Measurements from ENCODE around the gene CALML3.

CALML3 gene

GRCh38 chr10:5502061-5502521 lies 22.7 kb upstream of the CALML3 start:
- Histone ChIP-seq H3K27me3 (ENCODE audit: insufficient read depth, low read length) (no peaks in the 10 kb centered on the region), H3K4me3 (ENCODE audit: low read length) (no peak overlapping the region), H3K27ac (ENCODE audit: low read depth, low read length) (no peak overlapping the region), H3K36me3 (ENCODE audit: insufficient read depth, low read length) (no peaks in the 10 kb centered on the region), H3K9me3 (ENCODE audit: insufficient read depth, low read depth, low read length) (no peaks in the 10 kb centered on the region), H3K4me1 (ENCODE audit: insufficient read depth, low read length) (no peaks in the 10 kb centered on the region), H3K9ac (ENCODE audit: low read depth, low read length) (no peak overlapping the region)
- 87% methylated on average over 12 of the region's 12 CpGs for WGBS

DNA sequence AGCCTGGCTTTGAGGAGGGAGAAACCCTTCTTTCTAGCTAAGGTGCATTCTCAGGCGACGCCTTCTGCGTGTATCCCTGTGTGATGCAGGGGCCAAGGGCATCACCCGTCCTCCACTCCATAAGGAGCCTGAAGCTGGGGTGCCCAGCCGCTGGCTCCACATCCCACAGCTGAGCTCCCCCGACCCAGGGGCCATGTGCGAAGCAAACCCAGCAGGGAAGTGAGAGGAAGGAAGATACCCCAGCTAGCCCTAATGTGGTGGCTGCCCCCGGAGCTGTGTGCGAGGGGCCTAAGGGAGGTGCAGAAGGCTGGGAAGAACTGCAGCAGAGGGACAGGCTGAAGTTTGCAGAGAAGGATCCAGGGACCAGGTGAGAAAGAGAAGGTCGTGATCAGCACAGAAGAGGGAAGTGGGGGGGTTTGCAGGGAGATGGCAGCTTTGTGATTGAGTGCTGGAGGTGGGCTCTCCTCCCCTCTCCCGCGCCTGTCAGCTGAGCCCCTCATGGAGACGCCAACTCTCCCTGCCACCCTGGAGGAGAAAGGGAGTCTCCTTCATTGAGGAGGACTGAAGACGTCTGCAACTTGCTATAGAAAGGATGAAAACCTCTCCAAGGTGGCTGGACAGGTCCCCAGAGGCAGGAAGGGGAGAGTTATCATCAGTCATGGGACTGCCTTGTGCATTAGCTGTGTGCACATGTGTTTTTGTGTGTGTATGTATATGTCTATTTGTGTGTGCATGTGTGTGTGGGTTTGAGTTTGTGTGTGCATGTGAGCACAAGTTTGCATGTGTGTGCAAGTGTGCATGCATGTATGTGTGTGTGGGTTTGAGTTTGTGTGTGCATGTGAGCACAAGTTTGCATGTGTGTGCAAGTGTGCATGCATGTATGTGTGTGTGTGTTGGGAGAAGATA lies 21.9 kb upstream of the CALML3 start:
- 91% methylated on average over 12 of the region's 14 CpGs for WGBS
- no peaks in the 10 kb centered on the region for H3K27me3 ChIP-seq (ENCODE audit: insufficient read depth, low read length)

DNA sequence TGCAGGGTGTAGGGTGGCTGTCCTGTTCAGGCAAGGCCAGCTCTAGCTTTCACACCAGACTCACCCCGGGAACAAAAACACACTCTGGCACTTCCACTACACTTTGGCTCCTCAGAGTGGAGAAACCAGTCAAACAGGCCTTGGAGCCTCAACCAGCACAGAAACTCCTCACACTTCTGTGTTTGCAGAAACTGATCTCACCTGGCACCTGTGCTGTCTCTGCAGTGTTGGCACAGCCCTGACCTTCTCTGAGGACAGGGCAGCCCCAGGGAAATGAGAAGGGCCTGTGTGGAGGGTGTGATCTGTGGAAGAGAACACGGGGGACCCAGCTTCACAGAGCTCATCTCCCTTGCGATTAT lies 21.3 kb upstream of the CALML3 start:
- Histone ChIP-seq H3K27me3 (ENCODE audit: insufficient read depth, low read length) (no peaks in the 10 kb centered on the region), H3K4me3 (ENCODE audit: low read length) (no peak overlapping the region), H3K4me1 (ENCODE audit: insufficient read depth, low read length) (no peaks in the 10 kb centered on the region), H3K9me3 (ENCODE audit: insufficient read depth, low read depth, low read length) (no peaks in the 10 kb centered on the region), H3K9ac (ENCODE audit: low read depth, low read length) (no peak overlapping the region), H3K27ac (ENCODE audit: low read depth, low read length) (no peak overlapping the region), H3K36me3 (ENCODE audit: insufficient read depth, low read length) (no peaks in the 10 kb centered on the region)
- 96% methylated on average over 3 of the region's 3 CpGs for WGBS

More for the DNA sequence above, 21.9 kb upstream of the CALML3 start:
- H3K36me3 ChIP-seq (ENCODE audit: insufficient read depth, low read length): no peaks in the 10 kb centered on the region
- H3K9ac ChIP-seq (ENCODE audit: low read depth, low read length): no peak overlapping the region
- H3K27ac ChIP-seq (ENCODE audit: low read depth, low read length): no peak overlapping the region
- H3K9me3 ChIP-seq (ENCODE audit: insufficient read depth, low read depth, low read length): no peaks in the 10 kb centered on the region
- no peak overlapping the region for H3K4me3 ChIP-seq (ENCODE audit: low read length)
- H3K4me1 ChIP-seq (ENCODE audit: insufficient read depth, low read length): no peaks in the 10 kb centered on the region

DNA sequence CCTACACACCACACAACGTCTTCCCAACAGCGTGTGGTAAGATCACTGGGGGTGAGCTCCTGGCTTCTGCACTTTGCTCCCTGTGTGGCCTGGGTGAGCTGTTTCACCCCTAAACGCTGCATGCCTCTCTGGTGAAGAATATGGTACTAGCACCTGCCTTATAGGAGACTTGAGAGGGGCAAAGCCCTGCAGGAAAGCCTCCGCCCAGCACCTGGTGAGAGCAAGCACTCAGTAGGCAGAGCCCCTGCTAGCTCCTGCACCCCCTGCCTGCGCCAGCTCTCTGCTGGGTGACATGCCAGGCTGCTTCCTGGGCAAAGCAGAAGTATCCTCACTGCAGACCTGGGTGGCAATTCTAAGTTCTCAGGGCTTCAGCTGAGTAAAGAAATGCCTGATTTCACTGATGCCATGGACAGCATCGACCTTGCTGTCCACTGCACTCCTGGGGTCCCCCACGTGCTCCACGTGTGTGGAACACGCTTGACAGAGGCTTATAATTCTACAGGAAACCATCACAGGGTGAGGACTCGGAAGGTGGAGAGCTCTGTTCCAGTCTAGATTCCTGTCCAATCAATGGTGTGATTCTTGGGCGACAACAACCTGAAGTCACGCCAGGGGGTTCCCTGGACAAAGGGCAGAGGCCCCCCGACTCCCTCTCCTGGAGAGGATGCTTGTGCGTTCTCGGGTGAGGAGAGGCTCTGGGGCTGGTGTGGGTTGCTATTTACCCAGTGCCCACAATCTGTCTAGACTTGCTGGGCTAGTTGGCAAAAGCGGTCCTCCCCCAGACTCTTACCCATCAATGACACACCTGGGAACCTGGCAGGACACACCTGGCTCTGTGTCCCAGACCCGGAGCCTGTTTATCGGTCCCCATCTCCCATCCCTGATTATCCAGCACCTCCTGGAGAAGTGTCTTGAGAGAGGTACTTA lies 20.4 kb upstream of the CALML3 start:
- Histone ChIP-seq H3K4me1 (ENCODE audit: insufficient read depth, low read length) (no peaks in the 10 kb centered on the region), H3K27me3 (ENCODE audit: insufficient read depth, low read length) (no peaks in the 10 kb centered on the region), H3K4me3 (ENCODE audit: low read length) (no peak overlapping the region), H3K9me3 (ENCODE audit: insufficient read depth, low read depth, low read length) (no peaks in the 10 kb centered on the region), H3K9ac (ENCODE audit: low read depth, low read length) (no peak overlapping the region), H3K27ac (ENCODE audit: low read depth, low read length) (no peak overlapping the region), H3K36me3 (ENCODE audit: insufficient read depth, low read length) (no peaks in the 10 kb centered on the region)
- 93% methylated on average over 18 of the region's 18 CpGs for WGBS

GRCh38 chr10:5506246-5506645 lies 18.5 kb upstream of the CALML3 start:
- no peak overlapping the region for H3K27ac ChIP-seq (ENCODE audit: low read depth, low read length)
- no peaks in the 10 kb centered on the region for H3K27me3 ChIP-seq (ENCODE audit: insufficient read depth, low read length)
- WGBS: 93% methylated on average over 2 of the region's 2 CpGs

DNA sequence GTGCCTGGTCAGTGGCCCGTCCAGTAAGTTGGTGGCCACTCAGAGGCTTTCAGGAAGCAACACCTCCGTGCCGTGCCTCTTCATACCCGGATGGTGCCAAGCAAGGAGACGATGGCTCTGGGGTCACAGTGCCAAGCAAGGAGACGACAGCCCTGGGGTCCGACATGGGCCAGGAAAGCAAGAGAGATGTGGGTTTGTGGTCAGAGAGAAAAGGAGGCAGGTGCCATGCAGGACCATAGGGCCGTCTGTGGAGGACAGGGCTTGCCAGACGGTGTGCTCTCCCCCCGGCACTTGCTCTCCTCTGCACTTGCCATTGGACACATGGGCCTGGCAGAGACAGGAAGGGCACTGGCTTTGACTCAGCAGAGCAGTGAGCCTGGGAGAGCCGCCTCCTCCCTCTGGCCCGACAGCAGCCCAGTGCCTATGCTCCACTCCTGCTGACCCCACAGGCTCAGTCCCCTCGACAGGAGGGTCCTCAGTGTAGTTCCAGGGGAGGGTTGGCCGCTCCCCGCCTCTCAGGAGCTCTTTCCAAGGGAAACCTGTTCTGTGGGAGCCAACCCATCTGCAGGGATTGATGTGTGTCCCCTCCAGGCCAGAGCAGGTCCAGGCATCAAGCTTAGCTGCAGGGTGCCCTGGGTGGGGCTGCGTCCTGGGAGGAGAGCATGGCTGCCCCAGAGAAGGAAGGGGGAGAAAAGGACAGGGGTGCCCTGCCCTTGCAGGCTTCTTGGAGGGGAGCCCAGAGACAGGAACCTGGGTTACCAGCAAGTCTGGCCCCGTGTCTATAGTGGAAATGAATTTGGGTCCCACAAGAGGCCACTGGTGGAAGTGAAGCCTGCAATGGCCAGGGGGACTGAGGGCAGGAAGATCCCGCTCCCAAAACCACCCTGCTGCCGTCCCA lies 17.8 kb upstream of the CALML3 start:
- 93% methylated on average over 19 of the region's 19 CpGs for WGBS

More at GRCh38 chr10:5506246-5506645, 18.5 kb upstream of the CALML3 start:
- no peaks in the 10 kb centered on the region for H3K4me1 ChIP-seq (ENCODE audit: insufficient read depth, low read length)
- no peak overlapping the region for H3K9ac ChIP-seq (ENCODE audit: low read depth, low read length)
- H3K9me3 ChIP-seq (ENCODE audit: insufficient read depth, low read depth, low read length): no peaks in the 10 kb centered on the region
- no peak overlapping the region for H3K4me3 ChIP-seq (ENCODE audit: low read length)
- no peaks in the 10 kb centered on the region for H3K36me3 ChIP-seq (ENCODE audit: insufficient read depth, low read length)

DNA sequence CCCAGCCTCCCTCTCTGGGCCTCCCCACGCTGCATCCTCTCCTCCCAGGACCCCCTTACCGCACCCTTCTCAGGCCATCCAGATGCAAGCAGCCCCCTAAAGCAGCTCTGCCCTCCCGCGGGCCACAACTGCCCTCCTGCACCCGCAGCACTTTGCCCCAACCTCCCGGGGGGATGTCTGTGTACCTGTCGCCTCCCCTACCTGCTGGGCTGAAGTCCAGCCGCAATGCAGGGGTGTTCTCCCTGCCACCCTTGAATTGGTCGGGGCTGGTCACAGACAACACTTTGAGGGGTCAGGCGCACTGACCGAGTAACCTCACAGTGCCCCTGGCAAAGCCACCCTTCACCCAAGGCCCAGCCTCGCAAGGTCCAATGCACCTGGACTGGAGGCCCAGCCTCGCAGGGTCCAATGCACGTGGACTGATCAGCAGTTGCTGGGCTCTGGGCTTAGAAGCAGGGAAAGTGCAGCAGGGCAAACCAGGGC lies 17.1 kb upstream of the CALML3 start:
- H3K4me3 ChIP-seq (ENCODE audit: low read length): no peak overlapping the region
- no peaks in the 10 kb centered on the region; the same call in 1 of the 2 replicates for H3K27me3 ChIP-seq (ENCODE audit: insufficient read depth, low read length)
- H3K4me1 ChIP-seq (ENCODE audit: insufficient read depth, low read length): no peaks in the 10 kb centered on the region
- H3K27ac ChIP-seq (ENCODE audit: low read depth, low read length): no peak overlapping the region
- H3K9me3 ChIP-seq (ENCODE audit: insufficient read depth, low read depth, low read length): no peaks in the 10 kb centered on the region
- WGBS: 94% methylated on average over 14 of the region's 14 CpGs
- no peak overlapping the region for H3K9ac ChIP-seq (ENCODE audit: low read depth, low read length)
- no peaks in the 10 kb centered on the region for H3K36me3 ChIP-seq (ENCODE audit: insufficient read depth, low read length)

More for the DNA sequence above, 17.8 kb upstream of the CALML3 start:
- H3K36me3 ChIP-seq (ENCODE audit: insufficient read depth, low read length): no peaks in the 10 kb centered on the region
- H3K27ac ChIP-seq (ENCODE audit: low read depth, low read length): no peak overlapping the region
- no peaks in the 10 kb centered on the region for H3K4me1 ChIP-seq (ENCODE audit: insufficient read depth, low read length)
- H3K27me3 ChIP-seq (ENCODE audit: insufficient read depth, low read length): no peaks in the 10 kb centered on the region; the same call in 1 of the 2 replicates
- no peaks in the 10 kb centered on the region for H3K9me3 ChIP-seq (ENCODE audit: insufficient read depth, low read depth, low read length)
- H3K9ac ChIP-seq (ENCODE audit: low read depth, low read length): no peak overlapping the region
- H3K4me3 ChIP-seq (ENCODE audit: low read length): no peak overlapping the region

DNA sequence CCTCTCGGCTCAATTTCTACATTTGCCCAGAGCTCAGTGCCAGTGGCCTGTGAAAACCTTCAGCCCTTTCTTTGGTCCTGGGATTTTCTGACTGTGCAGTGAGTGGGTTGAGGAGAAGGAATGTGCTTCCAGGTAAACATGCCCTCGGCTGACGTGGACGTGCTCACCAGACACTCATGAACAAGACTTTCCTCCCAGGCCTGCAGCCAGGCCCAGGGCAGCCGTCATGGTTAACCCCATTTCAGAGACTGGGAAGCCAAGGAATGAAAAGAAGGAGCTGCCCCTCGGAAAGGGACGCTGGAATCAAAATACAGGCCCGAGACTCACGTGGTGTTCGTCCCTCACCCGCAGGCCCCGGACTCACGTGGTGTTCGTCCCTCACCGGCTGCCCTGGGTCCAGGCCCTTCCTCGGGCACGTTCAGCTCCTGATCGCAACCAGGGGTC lies 16.6 kb upstream of the CALML3 start:
- Histone ChIP-seq H3K9me3 (ENCODE audit: insufficient read depth, low read depth, low read length) (no peaks in the 10 kb centered on the region), H3K27me3 (ENCODE audit: insufficient read depth, low read length) (no peaks in the 10 kb centered on the region; the same call in 1 of the 2 replicates), H3K9ac (ENCODE audit: low read depth, low read length) (no peak overlapping the region), H3K27ac (ENCODE audit: low read depth, low read length) (no peak overlapping the region), H3K4me1 (ENCODE audit: insufficient read depth, low read length) (no peaks in the 10 kb centered on the region), H3K4me3 (ENCODE audit: low read length) (no peak overlapping the region), H3K36me3 (ENCODE audit: insufficient read depth, low read length) (no peaks in the 10 kb centered on the region)
- WGBS: 93% methylated on average over 18 of the region's 18 CpGs

DNA sequence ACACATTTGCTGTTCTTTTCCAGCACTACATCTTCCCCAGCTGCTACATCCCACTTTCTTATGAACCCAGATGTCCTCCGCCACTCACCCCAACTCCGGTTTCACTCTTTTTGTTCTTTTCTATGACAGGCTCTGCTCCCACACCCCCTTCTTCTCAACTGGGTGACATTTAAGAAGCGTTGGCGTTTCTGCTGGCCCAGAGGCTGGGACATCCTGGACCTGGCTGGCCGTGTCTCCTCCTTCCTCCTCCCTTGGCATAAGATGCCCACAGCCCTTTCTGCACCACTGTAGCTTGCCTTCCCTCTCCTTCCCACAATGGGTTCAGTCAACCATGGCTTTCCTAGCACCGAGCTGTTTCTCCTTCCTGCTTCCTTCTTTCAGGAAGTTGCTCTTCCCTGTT lies 16.0 kb upstream of the CALML3 start:
- H3K9me3 ChIP-seq (ENCODE audit: insufficient read depth, low read depth, low read length): no peaks in the 10 kb centered on the region

GRCh38 chr10:5509236-5509635 lies 15.5 kb upstream of the CALML3 start:
- Histone ChIP-seq H3K27ac (ENCODE audit: low read depth, low read length) (no peak overlapping the region), H3K27me3 (ENCODE audit: insufficient read depth, low read length) (no peaks in the 10 kb centered on the region; the same call in 1 of the 2 replicates), H3K36me3 (ENCODE audit: insufficient read depth, low read length) (no peaks in the 10 kb centered on the region), H3K9ac (ENCODE audit: low read depth, low read length) (no peak overlapping the region), H3K4me3 (ENCODE audit: low read length) (no peak overlapping the region), H3K4me1 (ENCODE audit: insufficient read depth, low read length) (no peaks in the 10 kb centered on the region), H3K9me3 (ENCODE audit: insufficient read depth, low read depth, low read length) (no peaks in the 10 kb centered on the region)
- 94% methylated on average over 9 of the region's 9 CpGs for WGBS

More for the DNA sequence above, 16.0 kb upstream of the CALML3 start:
- 94% methylated on average over 6 of the region's 6 CpGs for WGBS
- Histone ChIP-seq H3K36me3 (ENCODE audit: insufficient read depth, low read length) (no peaks in the 10 kb centered on the region), H3K27ac (ENCODE audit: low read depth, low read length) (no peak overlapping the region), H3K27me3 (ENCODE audit: insufficient read depth, low read length) (no peaks in the 10 kb centered on the region; the same call in 1 of the 2 replicates), H3K4me3 (ENCODE audit: low read length) (no peak overlapping the region), H3K4me1 (ENCODE audit: insufficient read depth, low read length) (no peaks in the 10 kb centered on the region), H3K9ac (ENCODE audit: low read depth, low read length) (no peak overlapping the region)

Measured in HUES64 (cell line).